Cardiac fibroblast (primary cell): ENCODE data around the gene SH3BP5.

Source experiments
- DNase-seq, 2 donors: peaks; one replicate each; pipeline versions ENCODE4 v3.0.0 to v3.0.0-alpha.2; 2010; ENCODE audit warnings: low read depth in 2 of 2
- H3K4me3 ChIP-seq, 2 donors: replicated peaks in 1 of 2; 1 replicate in 1 of 2; 2 replicates in 1 of 2; pipeline ENCODE4 v1.5.1; 2011; ENCODE audit warnings: low read depth in 2 of 2, low read length in 2 of 2, mild to moderate bottlenecking in 2 of 2, moderate library complexity in 1 of 2
- CTCF ChIP-seq: IDR thresholded peaks from one replicate; pipeline ENCODE4 v1.5.1; 2011; ENCODE audit warnings: low read depth, mild to moderate bottlenecking, low read length, inconsistent platforms

The SH3BP5 gene

GRCh38 chr3:15288331-15289035, 43.9 kb downstream of the SH3BP5 start:
- DNase-seq, result peak in 1 of 2 donors; percentile 31
- no peak for TF ChIP-seq CTCF
- H3K4me3 ChIP-seq, result no peak overlapping the region

GRCh38 chr3:15287565-15288330, 44.6 kb downstream of the SH3BP5 start:
- no peak overlapping the region for H3K4me3 ChIP-seq
- DNase-seq, result peak; percentile 95
- no peak for TF ChIP-seq CTCF

GRCh38 chr3:15286022-15286421, 46.4 kb downstream of the SH3BP5 start:
- no peak for TF ChIP-seq CTCF
- no peak for DNase-seq
- H3K4me3 ChIP-seq, result no peak overlapping the region

- TF ChIP-seq CTCF, result no peak
- peak; percentile 27 to 61 for DNase-seq
- H3K4me3 ChIP-seq, result no peak overlapping the region
Measured at GRCh38 chr3:15284121-15284889, 48.1 kb downstream of the SH3BP5 start.

GRCh38 chr3:15283702-15284101, 48.7 kb downstream of the SH3BP5 start:
- no peak for DNase-seq
- TF ChIP-seq CTCF, result no peak
- H3K4me3 ChIP-seq, result no peak overlapping the region

- no peak overlapping the region for H3K4me3 ChIP-seq
- DNase-seq, result no peak
- no peak for TF ChIP-seq CTCF
Measured at GRCh38 chr3:15281817-15282216, 50.6 kb downstream of the SH3BP5 start.
